Keratinocyte (primary cell): ENCODE measurements around the gene LY6G6C. TPM values are rescaled to one million over a fixed set of nuclear protein-coding genes. Genes with fewer than 3 reads are reported as not detected.

Source experiments
- DNase-seq: peaks from one replicate; pipeline ENCODE4 v3.0.0-alpha.2; 2011; ENCODE audit warnings: low read depth, missing footprints, low spot score
- FAIRE-seq: peaks from 2 replicates; lab custom pipeline; 2011; peaks lifted over from hg19 to GRCh38; lab: Jason Lieb, UNC
- H2AFZ ChIP-seq: 2 replicates; pipeline ENCODE4 v1.6.0; 2012; ENCODE audit warnings: low read length, control low read depth, inconsistent platforms; ENCODE audit not compliant: control insufficient read depth
- H3K27ac ChIP-seq: 2 replicates; pipeline ENCODE4 v1.5.1; 2011; ENCODE audit warnings: low read length; ENCODE audit not compliant: control insufficient read depth, insufficient read depth
- H3K27me3 ChIP-seq: 3 replicates; pipeline ENCODE4 v1.6.0; 2011; ENCODE audit warnings: low read length; ENCODE audit not compliant: control insufficient read depth, insufficient read depth; ENCODE audit errors: extremely low read depth
- H3K36me3 ChIP-seq, 2 experiments: 2 replicates in 1 of 2; 3 replicates in 1 of 2; pipeline ENCODE4 v1.5.1; 2011; ENCODE audit warnings: low read length in 2 of 2, mild to moderate bottlenecking in 1 of 2; ENCODE audit not compliant: control insufficient read depth in 2 of 2, insufficient read depth in 2 of 2; ENCODE audit errors: extremely low read depth in 1 of 2
- H3K4me1 ChIP-seq: 3 replicates; pipeline ENCODE4 v1.5.1; 2011; ENCODE audit warnings: low read length; ENCODE audit not compliant: control insufficient read depth, insufficient read depth; ENCODE audit errors: extremely low read depth
- H3K4me2 ChIP-seq: 3 replicates; pipeline ENCODE4 v1.6.0; 2011; ENCODE audit warnings: low read depth, low read length; ENCODE audit not compliant: control insufficient read depth, insufficient read depth; ENCODE audit errors: extremely low read depth
- H3K4me3 ChIP-seq, 3 experiments: fragments of 200-600 bp in 1 of 3; sonication (generic) in 1 of 3; 2 replicates in 2 of 3; 3 replicates in 1 of 3; pipeline ENCODE4 v1.5.1; 2011 to 2016; ENCODE audit warnings: low read length in 3 of 3, mild to moderate bottlenecking in 3 of 3, control low read depth in 2 of 3, inconsistent platforms in 1 of 3, low read depth in 1 of 3, mixed read lengths in 1 of 3, mixed run types in 1 of 3, moderate library complexity in 1 of 3; ENCODE audit not compliant: control insufficient read depth in 2 of 3, insufficient read depth in 2 of 3; ENCODE audit errors: extremely low read depth in 1 of 3
- H3K79me2 ChIP-seq: 2 replicates; pipeline ENCODE4 v1.6.0; 2012; ENCODE audit warnings: low read length; ENCODE audit not compliant: control insufficient read depth, insufficient read depth
- H3K9ac ChIP-seq: 3 replicates; pipeline ENCODE4 v1.6.0; 2011; ENCODE audit warnings: low read length; ENCODE audit not compliant: control insufficient read depth, insufficient read depth; ENCODE audit errors: extremely low read depth
- H3K9me1 ChIP-seq: 3 replicates; pipeline ENCODE4 v1.6.0; 2011; ENCODE audit warnings: low read length; ENCODE audit not compliant: control insufficient read depth, insufficient read depth; ENCODE audit errors: extremely low read depth
- H3K9me3 ChIP-seq: 2 replicates; pipeline ENCODE4 v1.5.1; 2012; ENCODE audit warnings: low read depth, low read length; ENCODE audit not compliant: control insufficient read depth
- H4K20me1 ChIP-seq: 3 replicates; pipeline ENCODE4 v1.6.0; 2011; ENCODE audit warnings: low read length; ENCODE audit not compliant: control insufficient read depth, insufficient read depth; ENCODE audit errors: extremely low read depth
- CTCF ChIP-seq, 3 experiments: IDR thresholded peaks in 1 of 3; conservative IDR thresholded peaks in 1 of 3; optimal IDR thresholded peaks in 1 of 3; 2 replicates in 2 of 3; 3 replicates in 1 of 3; pipeline versions ENCODE3 to v1.5.1; 2011; ENCODE audit warnings: low read length in 3 of 3, mild to moderate bottlenecking in 3 of 3, moderate library complexity in 2 of 3, control low read depth in 1 of 3, inconsistent platforms in 1 of 3; ENCODE audit not compliant: insufficient read depth in 2 of 3; ENCODE audit errors: extremely low read depth in 1 of 3
- EZH2 ChIP-seq: IDR thresholded peaks from one replicate; pipeline ENCODE4 v1.6.1; 2012; ENCODE audit warnings: inconsistent platforms, mild to moderate bottlenecking, low read length, moderate library complexity
- dilution Hi-C: fragments of 300-500 bp; cut with MboI; formaldehyde crosslinking; loops from one replicate; pipeline ENCODE4 v1.7.0; 2020; ENCODE audit warnings: low sequenced_read_pairs; ENCODE audit not compliant: extremely low pct_ligation_motif_present
- polyA plus RNA-seq, 5 experiments: library from polyadenylated mRNA; depleted of rRNA in 3 of 5; stranded (reverse) in 3 of 5; stranded (forward) in 1 of 5; unstranded in 1 of 5; fragments of >200 nt; gene quantifications; 1 replicate in 1 of 5; 2 replicates in 3 of 5; 3 replicates in 1 of 5; pipeline versions ENCODE4 v1.2.1 to v1.2.3, GENCODE V29; 2011 to 2012; ENCODE audit warnings: missing spikeins in 2 of 5, low read depth in 1 of 5, low replicate concordance in 1 of 5

The LY6G6C gene
- polyA plus RNA-seq, 1 donor (not counting 4 experiments of a cell fraction or from before 2014, with no cell fraction given), result 2.4 TPM

DNA sequence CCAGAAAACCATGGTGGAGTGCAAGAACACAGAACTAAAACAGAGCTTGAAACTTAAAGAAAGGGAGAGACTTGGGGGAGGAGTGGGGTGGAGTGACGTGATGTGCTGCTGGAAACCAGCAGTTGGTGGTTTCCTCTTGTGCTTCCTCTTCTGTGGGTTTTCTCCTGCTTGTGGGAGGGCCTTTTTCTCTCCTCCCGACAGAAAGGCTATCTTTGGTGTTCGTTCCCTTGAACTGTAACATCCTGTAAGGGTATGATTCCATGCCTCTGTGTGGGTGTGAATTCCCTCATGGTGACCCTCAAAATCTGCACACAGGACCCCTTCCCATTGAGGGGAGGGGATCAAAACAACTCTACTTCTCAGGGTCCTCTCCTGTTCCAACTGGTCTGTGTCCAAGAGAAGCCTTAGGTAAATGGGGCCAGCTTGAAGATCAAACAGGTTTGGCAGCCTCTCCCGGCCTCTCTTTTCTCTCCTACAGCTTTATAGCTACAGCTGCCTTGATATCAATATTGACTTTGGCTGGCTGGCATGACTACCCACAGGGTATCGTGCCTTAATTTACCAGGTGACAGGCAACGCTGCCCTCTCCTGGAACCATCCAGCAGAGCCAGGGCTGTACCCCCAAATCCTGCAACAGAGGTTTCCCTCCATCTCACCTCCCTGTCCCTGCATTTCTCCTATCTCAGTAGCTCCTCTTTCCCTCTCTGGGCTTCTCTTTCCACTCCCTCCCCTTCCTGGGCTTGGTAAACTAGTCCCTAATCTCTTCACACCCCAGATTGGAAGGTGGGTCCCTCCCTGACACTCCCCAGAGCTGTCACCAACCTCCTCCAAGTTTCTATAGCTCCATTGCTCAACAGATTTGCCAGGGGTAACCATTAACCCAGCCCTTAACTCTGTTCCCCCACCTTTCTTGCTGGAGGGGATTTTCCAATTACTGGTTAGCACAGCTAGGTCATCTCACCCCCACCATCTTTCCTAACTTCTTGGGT lies 16.7 kb upstream of the LY6G6C start:
- Histone ChIP-seq H3K4me2 (peak overlapping the region; percentile 77), H3K79me2 (peaks cover 36% of the 10 kb centered on the region), H3K36me3 (peaks cover 13 to 30% of the 10 kb centered on the region in 2 experiments), H3K27ac (peak overlapping the region; percentile 80), H2AFZ (peak overlapping the region; percentile 65), H3K9me3 (no peaks in the 10 kb centered on the region), H4K20me1 (peaks cover 11% of the 10 kb centered on the region), H3K27me3 (no peaks in the 10 kb centered on the region), H3K9ac (peak overlapping the region; percentile 64), H3K9me1 (peaks cover 2% of the 10 kb centered on the region), H3K4me1 (peaks cover 39% of the 10 kb centered on the region), H3K4me3 (peak overlapping the region in 2 of 3 experiments; percentile 37 to 43)
- dilution Hi-C loops, result no loop called here
- peak; percentile 60 for FAIRE-seq
- TF ChIP-seq EZH2 (no peak), CTCF (optimal IDR thresholded peaks at IDR 0.05 in 1 of 3, IDR thresholded peaks at IDR 0.05 in 1 of 3, conservative IDR thresholded peaks at IDR 0.05 in 1 of 3; ENCODE audit: extremely low read depth in 1 of 3, insufficient read depth in 2 of 3, low read length in 3 of 3) (peak in 1 of 3 experiments; percentile 40)
- DNase-seq, result no peak

- H3K4me1 ChIP-seq, result peaks cover 42% of the 10 kb centered on the region
- FAIRE-seq (no peak), DNase-seq (no peak)
- H3K36me3 ChIP-seq, result peaks cover 14 to 28% of the 10 kb centered on the region in 2 experiments
- peaks cover 2% of the 10 kb centered on the region for H3K9me1 ChIP-seq
- TF ChIP-seq CTCF (optimal IDR thresholded peaks at IDR 0.05 in 1 of 3, IDR thresholded peaks at IDR 0.05 in 1 of 3, conservative IDR thresholded peaks at IDR 0.05 in 1 of 3; ENCODE audit: extremely low read depth in 1 of 3, insufficient read depth in 2 of 3, low read length in 3 of 3), result no peak
- TF ChIP-seq EZH2, result no peak
- peak overlapping the region; percentile 77 for H3K4me2 ChIP-seq
- H3K79me2 ChIP-seq, result peaks cover 39% of the 10 kb centered on the region
- H4K20me1 ChIP-seq, result peaks cover 11% of the 10 kb centered on the region
- H3K4me3 ChIP-seq, result no peak overlapping the region
- dilution Hi-C loops, result no loop called here
- peak overlapping the region; percentile 80 for H3K27ac ChIP-seq
- H3K9me3 ChIP-seq, result no peaks in the 10 kb centered on the region
- no peaks in the 10 kb centered on the region for H3K27me3 ChIP-seq
- peak overlapping the region; percentile 64 for H3K9ac ChIP-seq
- H2AFZ ChIP-seq, result no peak overlapping the region
These were observed 15.9 kb upstream of the LY6G6C start for GRCh38 chr6:31737315-31737990.
